IMR-90 (cell line): ENCODE measurements around the gene TCF7L2. TPM values are rescaled to one million over a fixed set of nuclear protein-coding genes. Genes with fewer than 3 reads are reported as not detected.

Experiments used
- ATAC-seq: fragments of 200-7000 bp; cut with Tn5 transposase; 2 replicates; pipeline ENCODE4 v1.9.1; 2020; ENCODE audit warnings: low read depth, mild to moderate bottlenecking, moderate library complexity
- BruUV-seq: library from RNA; stranded (reverse); fragments of 400-500 nt; replicated peaks from 2 replicates; lab custom pipeline; 2021; lab: Mats Ljungman, UMichigan
- CTCF ChIA-PET: fragments of 300-600 bp; formaldehyde crosslinking; extraction: SDS; loops from one replicate; lab custom pipeline; 2021; ENCODE audit warnings: antibody characterized with exemption; lab: Yijun Ruan, JAX
- POLR2A ChIA-PET: fragments of 300-600 bp; sonication (Branson Sonifier 250); formaldehyde crosslinking; loops from one replicate; lab custom pipeline; 2022; ENCODE audit warnings: antibody characterized with exemption; ENCODE audit not compliant: unreplicated experiment; lab: Charles Lee
- DNase-seq: peaks from one replicate; pipeline ENCODE4 v3.0.0; 2013
- H2AFZ ChIP-seq: replicated peaks from 2 replicates; pipeline ENCODE3; 2013; ENCODE audit warnings: low read length, mild to moderate bottlenecking; ENCODE audit not compliant: poor library complexity
- H2AK5ac ChIP-seq: 2 replicates; pipeline ENCODE4 v1.6.1; 2013; ENCODE audit warnings: low read depth, low read length, inconsistent platforms
- H2AK9ac ChIP-seq: replicated peaks from 2 replicates; pipeline ENCODE3; 2013; ENCODE audit warnings: mild to moderate bottlenecking, low read depth, low read length, moderate library complexity; ENCODE audit not compliant: poor library complexity
- H2BK120ac ChIP-seq: 2 replicates; pipeline ENCODE4 v1.6.1; 2013; ENCODE audit warnings: low read depth, low read length, inconsistent platforms
- H2BK15ac ChIP-seq: 3 replicates; pipeline ENCODE4 v1.6.1; 2013; ENCODE audit warnings: low read depth, low read length, inconsistent platforms
- H2BK20ac ChIP-seq: 2 replicates; pipeline ENCODE4 v1.6.1; 2013; ENCODE audit warnings: low read depth, mild to moderate bottlenecking, inconsistent platforms, low read length, moderate library complexity
- H2BK5ac ChIP-seq: 2 replicates; pipeline ENCODE4 v1.6.1; 2013; ENCODE audit warnings: mild to moderate bottlenecking, low read depth, low read length, inconsistent platforms; ENCODE audit not compliant: poor library complexity, severe bottlenecking
- H3K14ac ChIP-seq: replicated peaks from 2 replicates; pipeline ENCODE4 v1.6.1; 2013; ENCODE audit warnings: low read depth, low read length, inconsistent platforms
- H3K18ac ChIP-seq: 2 replicates; pipeline ENCODE4 v1.6.1; 2013; ENCODE audit warnings: low read depth, low read length, control low read depth
- H3K23ac ChIP-seq: 2 replicates; pipeline ENCODE4 v1.6.1; 2013; ENCODE audit warnings: low read depth, low read length, inconsistent platforms
- H3K27ac ChIP-seq: 2 replicates; pipeline ENCODE4 v1.5.1; 2013; ENCODE audit warnings: mild to moderate bottlenecking, control low read depth, low read length; ENCODE audit not compliant: insufficient read depth
- H3K27me3 ChIP-seq: 2 replicates; pipeline ENCODE4 v1.6.1; 2013; ENCODE audit warnings: low read length; ENCODE audit not compliant: control insufficient read depth, insufficient read depth
- H3K36me3 ChIP-seq: 2 replicates; pipeline ENCODE4 v1.6.1; 2013; ENCODE audit warnings: low read length, mixed read lengths; ENCODE audit not compliant: control insufficient read depth, insufficient read depth
- H3K4ac ChIP-seq: 2 replicates; pipeline ENCODE4 v1.6.1; 2013; ENCODE audit warnings: low read depth, low read length, inconsistent platforms
- H3K4me1 ChIP-seq: 2 replicates; pipeline ENCODE4 v1.6.1; 2013; ENCODE audit warnings: low read length, mixed read lengths; ENCODE audit not compliant: control insufficient read depth, insufficient read depth
- H3K4me2 ChIP-seq: 2 replicates; pipeline ENCODE4 v1.6.1; 2013; ENCODE audit warnings: low read depth, mild to moderate bottlenecking, control low read depth, low read length, moderate library complexity
- H3K4me3 ChIP-seq: 2 replicates; pipeline ENCODE4 v1.5.1; 2013; ENCODE audit warnings: low read depth, mild to moderate bottlenecking, control low read depth, low read length, moderate library complexity; ENCODE audit not compliant: insufficient read depth
- H3K56ac ChIP-seq: 2 replicates; pipeline ENCODE4 v1.6.1; 2013; ENCODE audit warnings: low read length, inconsistent platforms; ENCODE audit not compliant: insufficient read depth; ENCODE audit errors: extremely low read depth
- H3K79me1 ChIP-seq, 2 experiments: 2 replicates each; pipeline ENCODE4 v1.6.1; 2013; ENCODE audit warnings: low read length in 2 of 2, inconsistent platforms in 1 of 2, low read depth in 1 of 2
- H3K9ac ChIP-seq: 2 replicates; pipeline ENCODE4 v1.6.1; 2013; ENCODE audit warnings: low read depth, low read length, control low read depth
- H3K9me1 ChIP-seq: 2 replicates; pipeline ENCODE4 v1.6.1; 2013; ENCODE audit warnings: low read length, inconsistent platforms; ENCODE audit not compliant: insufficient read depth
- H3K9me3 ChIP-seq: 2 replicates; pipeline ENCODE4 v1.6.1; 2013; ENCODE audit warnings: low read length; ENCODE audit not compliant: control insufficient read depth, insufficient read depth
- H4K20me1 ChIP-seq: 2 replicates; pipeline ENCODE4 v1.6.1; 2013; ENCODE audit warnings: low read length, inconsistent platforms; ENCODE audit not compliant: insufficient read depth
- H4K5ac ChIP-seq: 2 replicates; pipeline ENCODE4 v1.6.1; 2013; ENCODE audit warnings: mild to moderate bottlenecking, low read depth, low read length, control low read depth
- H4K8ac ChIP-seq, 2 experiments: 2 replicates each; pipeline ENCODE4 v1.6.1; 2013; ENCODE audit warnings: low read depth in 2 of 2, low read length in 2 of 2, control low read depth in 1 of 2, inconsistent platforms in 1 of 2
- H4K91ac ChIP-seq: 2 replicates; pipeline ENCODE4 v1.6.1; 2013; ENCODE audit warnings: low read depth, low read length, inconsistent platforms; ENCODE audit not compliant: insufficient read depth
- BHLHE40 ChIP-seq: fragments of 150-350 bp; IDR thresholded peaks from 2 replicates; pipeline ENCODE4 v1.6.1; 2016; ENCODE audit warnings: mild to moderate bottlenecking, low read depth, low read length
- CEBPB ChIP-seq: IDR thresholded peaks from 2 replicates; pipeline ENCODE4 v1.6.1; 2012; ENCODE audit warnings: low read depth, low read length, improper control_type of control experiment
- CHD1 ChIP-seq: IDR thresholded peaks from 2 replicates; pipeline ENCODE4 v1.6.1; 2012; ENCODE audit warnings: low read depth, low read length, improper control_type of control experiment
- CTCF ChIP-seq: conservative IDR thresholded peaks from 2 replicates; pipeline ENCODE4 v1.5.1; 2012; ENCODE audit warnings: mild to moderate bottlenecking, low read depth, low read length, improper control_type of control experiment
- ELK1 ChIP-seq: fragments of 150-350 bp; IDR thresholded peaks from 2 replicates; pipeline ENCODE4 v1.6.1; 2016; ENCODE audit warnings: low read depth, mild to moderate bottlenecking, low read length, moderate library complexity, borderline replicate concordance
- FOS ChIP-seq: fragments of 150-350 bp; IDR thresholded peaks from 2 replicates; pipeline ENCODE4 v1.6.1; 2016; ENCODE audit warnings: low read depth, low read length
- MAFK ChIP-seq: IDR thresholded peaks from 2 replicates; pipeline ENCODE4 v1.6.1; 2012; ENCODE audit warnings: low read depth, low read length, improper control_type of control experiment
- MAZ ChIP-seq: IDR thresholded peaks from 2 replicates; pipeline ENCODE4 v1.6.1; 2012; ENCODE audit warnings: low read depth, mild to moderate bottlenecking, low read length, improper control_type of control experiment, moderate library complexity, borderline replicate concordance
- MXI1 ChIP-seq: IDR thresholded peaks from 2 replicates; pipeline ENCODE4 v1.6.1; 2012; ENCODE audit warnings: low read depth, mild to moderate bottlenecking, low read length, moderate library complexity, borderline replicate concordance
- NFE2L2 ChIP-seq: fragments of 150-350 bp; IDR thresholded peaks from 2 replicates; pipeline ENCODE4 v1.6.1; 2016; ENCODE audit warnings: low read depth, mild to moderate bottlenecking, low read length
- POLR2A ChIP-seq: IDR thresholded peaks from 2 replicates; pipeline ENCODE4 v1.6.1; 2012; ENCODE audit warnings: mild to moderate bottlenecking, low read depth, low read length
- RAD21 ChIP-seq: IDR thresholded peaks from 2 replicates; pipeline ENCODE4 v1.6.1; 2012; ENCODE audit warnings: low read length, improper control_type of control experiment
- RCOR1 ChIP-seq: IDR thresholded peaks from 2 replicates; pipeline ENCODE4 v1.6.1; 2012; ENCODE audit warnings: mild to moderate bottlenecking, low read length, improper control_type of control experiment; ENCODE audit not compliant: insufficient replicate concordance
- RFX5 ChIP-seq: IDR thresholded peaks from 2 replicates; pipeline ENCODE4 v1.8.0; 2012; ENCODE audit warnings: low read depth, mild to moderate bottlenecking, low read length, moderate library complexity
- SMC3 ChIP-seq: fragments of 150-350 bp; IDR thresholded peaks from 2 replicates; pipeline ENCODE4 v1.6.1; 2016; ENCODE audit warnings: low read depth, mild to moderate bottlenecking, antibody characterized with exemption, low read length, moderate library complexity
- USF2 ChIP-seq: fragments of 150-350 bp; IDR thresholded peaks from 2 replicates; pipeline ENCODE4 v1.6.1; 2017; ENCODE audit warnings: mild to moderate bottlenecking, antibody characterized with exemption, low read length, low read depth
- WGBS, 2 experiments: methylation state at CpG; one replicate each; pipeline versions ENCODE4 v1.1.5 to v1.1.7; 2013; ENCODE audit warnings: missing lambda C conversion rate in 2 of 2; ENCODE audit not compliant: insufficient read length in 1 of 2; ENCODE audit errors: extremely low coverage in 2 of 2; 5-methylcytosine and 5-hydroxymethylcytosine counted together
- dilution Hi-C: fragments of 300-500 bp; cut with HindIII; formaldehyde crosslinking; loops from one replicate; pipeline ENCODE4 v1.14.3; 2018; ENCODE audit warnings: low sequenced_read_pairs; ENCODE audit not compliant: unreplicated experiment
- in situ Hi-C: fragments of 300-500 bp; cut with MboI; formaldehyde crosslinking; loops from 3 replicates; pipeline ENCODE4 v1.14.3; 2019; ENCODE audit warnings: low sequenced_read_pairs, inconsistent platforms, mixed read lengths
- intact Hi-C: fragments of 100-400 bp; cut with micrococcal nuclease; formaldehyde crosslinking; loops from 2 replicates; pipeline ENCODE4 v1.10.0; 2022
- polyA plus RNA-seq, 3 experiments: library from polyadenylated mRNA; depleted of rRNA; stranded (reverse); fragments of >200 nt; gene quantifications; 2 replicates each; pipeline ENCODE4 v1.2.3, GENCODE V29; 2012; ENCODE audit warnings: low replicate concordance in 1 of 3
- total RNA-seq: library from RNA; depleted of rRNA; stranded (reverse); fragments of >200 nt; gene quantifications from 2 replicates; pipeline ENCODE4 v1.2.3, GENCODE V29; 2012

The TCF7L2 gene
- total and polyA plus RNA-seq, 2 of the 4 experiments (the other 2 are of a cell fraction), result 1.3 to 12.2 TPM

- no peak overlapping the region for H2BK20ac ChIP-seq
- no peak overlapping the region for H2BK5ac ChIP-seq
- no peak overlapping the region for H3K14ac ChIP-seq
- ChIA-PET CTCF (no interaction called here), POLR2A (no interaction called here)
- H3K56ac ChIP-seq, result no peak overlapping the region
- H3K36me3 ChIP-seq, result no peaks in the 10 kb centered on the region
- H4K20me1 ChIP-seq, result no peaks in the 10 kb centered on the region
- no peak overlapping the region for H3K4me3 ChIP-seq
- H2AK9ac ChIP-seq, result no peak overlapping the region
- in situ Hi-C loops, result no loop called here
- no peak overlapping the region for H2BK120ac ChIP-seq
- BruUV-seq, result no TSS peak
- H2BK15ac ChIP-seq, result no peak overlapping the region
- ATAC-seq (no peak), DNase-seq (no peak)
- H4K91ac ChIP-seq, result no peak overlapping the region
- H3K23ac ChIP-seq, result no peak overlapping the region
- WGBS, 2 experiments, result no CpG with 5 or more reads among the region's 4 CpGs
- H2AK5ac ChIP-seq, result no peak overlapping the region
- no peaks in the 10 kb centered on the region for H3K79me1 ChIP-seq
- H3K9ac ChIP-seq, result no peak overlapping the region
- no peaks in the 10 kb centered on the region for H3K4me1 ChIP-seq
- H3K18ac ChIP-seq, result no peak overlapping the region
- H3K4me2 ChIP-seq, result no peak overlapping the region
- no peaks in the 10 kb centered on the region for H3K9me1 ChIP-seq
- TF ChIP-seq POLR2A (no peak), CEBPB (no peak), RAD21 (no peak), RCOR1 (no peak), ELK1 (no peak), RFX5 (no peak), USF2 (no peak), MAFK (no peak), MAZ (no peak), SMC3 (no peak), FOS (no peak), NFE2L2 (no peak), CHD1 (no peak), MXI1 (no peak), BHLHE40 (no peak), CTCF (no peak)
- H4K8ac ChIP-seq, result no peak overlapping the region
- H2AFZ ChIP-seq, result no peak overlapping the region
- no peaks in the 10 kb centered on the region; the same call in 1 of the 2 replicates for H3K27me3 ChIP-seq
- H3K27ac ChIP-seq, result no peak overlapping the region
- H3K4ac ChIP-seq, result no peak overlapping the region
- H4K5ac ChIP-seq, result no peak overlapping the region
- dilution Hi-C loops, result no loop called here
- H3K9me3 ChIP-seq, result no peaks in the 10 kb centered on the region
- intact Hi-C loops, result no loop called here
Measured at GRCh38 chr10:113213035-113213434, 263.0 kb downstream of the TCF7L2 start.
